Astrocyte (in vitro differentiated cells and primary cell): ENCODE data around the gene SNRPD3. TPM values are rescaled to one million over a fixed set of nuclear protein-coding genes. Genes with fewer than 3 reads are reported as not detected.

ENCODE experiments used
- DNase-seq: peaks from one replicate; pipeline ENCODE4 v3.0.0-alpha.2; 2010; ENCODE audit warnings: low read depth
- FAIRE-seq: peaks from 2 replicates; lab custom pipeline; 2011; peaks lifted over from hg19 to GRCh38; lab: Jason Lieb, UNC
- H2AFZ ChIP-seq: 2 replicates; pipeline ENCODE4 v1.6.0; 2012; ENCODE audit warnings: low read depth, low read length, inconsistent platforms
- H3K27ac ChIP-seq: 2 replicates; pipeline ENCODE4 v1.5.1; 2011; ENCODE audit warnings: low read depth, low read length, inconsistent platforms
- H3K27me3 ChIP-seq: 2 replicates; pipeline ENCODE4 v1.6.0; 2011; ENCODE audit warnings: low read length, inconsistent platforms; ENCODE audit not compliant: insufficient read depth
- H3K36me3 ChIP-seq: 2 replicates; pipeline ENCODE4 v1.5.1; 2011; ENCODE audit warnings: low read length, inconsistent platforms; ENCODE audit not compliant: insufficient read depth
- H3K4me1 ChIP-seq: 2 replicates; pipeline ENCODE4 v1.5.1; 2011; ENCODE audit warnings: low read length, inconsistent platforms; ENCODE audit not compliant: insufficient read depth
- H3K4me2 ChIP-seq: 2 replicates; pipeline ENCODE4 v1.6.0; 2012; ENCODE audit warnings: low read length, inconsistent platforms
- H3K4me3 ChIP-seq: 2 replicates; pipeline ENCODE4 v1.5.1; 2011; ENCODE audit warnings: low read depth, mild to moderate bottlenecking, low read length, inconsistent platforms; ENCODE audit not compliant: insufficient read depth
- H3K79me2 ChIP-seq: 2 replicates; pipeline ENCODE4 v1.6.0; 2012; ENCODE audit warnings: mild to moderate bottlenecking, low read length, inconsistent platforms; ENCODE audit not compliant: insufficient read depth
- H3K9ac ChIP-seq: 2 replicates; pipeline ENCODE4 v1.6.0; 2012; ENCODE audit warnings: mild to moderate bottlenecking, low read length, inconsistent platforms
- H3K9me3 ChIP-seq: 2 replicates; pipeline ENCODE4 v1.5.1; 2012; ENCODE audit warnings: low read depth, mild to moderate bottlenecking, low read length, inconsistent platforms; ENCODE audit not compliant: insufficient read depth
- H4K20me1 ChIP-seq: 2 replicates; pipeline ENCODE4 v1.6.0; 2012; ENCODE audit warnings: low read length, inconsistent platforms; ENCODE audit not compliant: insufficient read depth
- H3K27ac Mint-ChIP-seq: one replicate; pipeline ENCODE4 v1.8.0; 2021; ENCODE audit warnings: mild to moderate bottlenecking, mixed read lengths; ENCODE audit not compliant: unreplicated experiment
- H3K27me3 Mint-ChIP-seq: one replicate; pipeline ENCODE4 v1.8.0; 2021; ENCODE audit warnings: low read depth, mixed read lengths; ENCODE audit not compliant: unreplicated experiment
- H3K36me3 Mint-ChIP-seq: one replicate; pipeline ENCODE4 v1.8.0; 2021; ENCODE audit warnings: low read depth, mixed read lengths; ENCODE audit not compliant: unreplicated experiment
- H3K4me1 Mint-ChIP-seq: one replicate; pipeline ENCODE4 v1.8.0; 2021; ENCODE audit warnings: low read depth, mixed read lengths; ENCODE audit not compliant: unreplicated experiment
- H3K4me3 Mint-ChIP-seq: one replicate; pipeline ENCODE4 v1.8.0; 2021; ENCODE audit warnings: mild to moderate bottlenecking, moderate library complexity, mixed read lengths; ENCODE audit not compliant: unreplicated experiment
- H3K9me3 Mint-ChIP-seq: one replicate; pipeline ENCODE4 v1.8.0; 2021; ENCODE audit warnings: mild to moderate bottlenecking, mixed read lengths; ENCODE audit not compliant: unreplicated experiment
- EZH2 ChIP-seq: IDR thresholded peaks from 2 replicates; pipeline ENCODE4 v1.6.1; 2012; ENCODE audit warnings: mild to moderate bottlenecking, low read length, inconsistent platforms; ENCODE audit not compliant: insufficient read depth
- total RNA-seq: library from RNA; stranded (reverse); gene quantifications from 2 replicates; pipeline ENCODE4 v1.2.1, GENCODE V29; 2021
- TF ChIP-seq, protein P1 (sequence below): IDR thresholded peaks from 2 replicates; pipeline ENCODE4 v1.5.1; 2011; ENCODE audit warnings: low read depth, mild to moderate bottlenecking, inconsistent platforms, low read length, moderate library complexity; ENCODE audit not compliant: insufficient read depth

Gene SNRPD3
- total RNA-seq, 1 donor from 2014 or later, result 97.3 TPM

DNA sequence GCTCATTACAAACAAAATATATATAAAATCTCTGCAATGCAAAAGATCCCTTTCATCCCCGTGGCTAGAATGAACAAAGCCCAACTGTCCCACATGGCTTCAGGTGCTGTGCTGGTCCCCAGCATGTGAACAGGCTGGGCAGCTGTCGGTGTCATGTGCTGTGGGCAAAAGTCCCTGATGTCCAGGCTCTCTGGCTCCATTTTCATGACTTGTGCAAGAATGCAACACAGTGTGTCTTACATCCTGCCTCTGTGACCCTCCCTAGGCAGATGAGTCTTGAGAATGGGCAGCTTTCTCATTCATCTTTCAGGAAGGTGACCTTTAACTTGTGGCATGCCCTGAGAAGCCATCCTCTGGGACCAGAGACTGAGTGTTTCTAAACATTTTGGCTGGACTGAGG lies 15.3 kb upstream of the SNRPD3 start:
- no peak overlapping the region for H3K4me3 Mint-ChIP-seq
- peaks cover 15% of the 10 kb centered on the region for H3K36me3 Mint-ChIP-seq
- H3K4me1 ChIP-seq, result peaks cover 7% of the 10 kb centered on the region
- TF ChIP-seq EZH2, result no peak
- TF ChIP-seq, protein P1, sequence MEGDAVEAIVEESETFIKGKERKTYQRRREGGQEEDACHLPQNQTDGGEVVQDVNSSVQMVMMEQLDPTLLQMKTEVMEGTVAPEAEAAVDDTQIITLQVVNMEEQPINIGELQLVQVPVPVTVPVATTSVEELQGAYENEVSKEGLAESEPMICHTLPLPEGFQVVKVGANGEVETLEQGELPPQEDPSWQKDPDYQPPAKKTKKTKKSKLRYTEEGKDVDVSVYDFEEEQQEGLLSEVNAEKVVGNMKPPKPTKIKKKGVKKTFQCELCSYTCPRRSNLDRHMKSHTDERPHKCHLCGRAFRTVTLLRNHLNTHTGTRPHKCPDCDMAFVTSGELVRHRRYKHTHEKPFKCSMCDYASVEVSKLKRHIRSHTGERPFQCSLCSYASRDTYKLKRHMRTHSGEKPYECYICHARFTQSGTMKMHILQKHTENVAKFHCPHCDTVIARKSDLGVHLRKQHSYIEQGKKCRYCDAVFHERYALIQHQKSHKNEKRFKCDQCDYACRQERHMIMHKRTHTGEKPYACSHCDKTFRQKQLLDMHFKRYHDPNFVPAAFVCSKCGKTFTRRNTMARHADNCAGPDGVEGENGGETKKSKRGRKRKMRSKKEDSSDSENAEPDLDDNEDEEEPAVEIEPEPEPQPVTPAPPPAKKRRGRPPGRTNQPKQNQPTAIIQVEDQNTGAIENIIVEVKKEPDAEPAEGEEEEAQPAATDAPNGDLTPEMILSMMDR, result no peak
- H3K27me3 ChIP-seq, result no peaks in the 10 kb centered on the region
- H3K9me3 ChIP-seq, result no peaks in the 10 kb centered on the region
- no peak overlapping the region for H3K4me3 ChIP-seq
- H3K79me2 ChIP-seq, result no peaks in the 10 kb centered on the region
- H4K20me1 ChIP-seq, result peaks cover 26% of the 10 kb centered on the region
- H3K9ac ChIP-seq, result no peak overlapping the region
- H3K27me3 Mint-ChIP-seq, result peaks cover 2% of the 10 kb centered on the region
- FAIRE-seq (no peak), DNase-seq (no peak)
- H3K36me3 ChIP-seq, result peaks cover 9% of the 10 kb centered on the region
- no peak overlapping the region for H3K4me2 ChIP-seq
- H3K9me3 Mint-ChIP-seq, result no peaks in the 10 kb centered on the region
- no peak overlapping the region for H3K27ac Mint-ChIP-seq
- H2AFZ ChIP-seq, result no peak overlapping the region
- peaks cover 2% of the 10 kb centered on the region for H3K4me1 Mint-ChIP-seq
- H3K27ac ChIP-seq, result no peak overlapping the region

DNA sequence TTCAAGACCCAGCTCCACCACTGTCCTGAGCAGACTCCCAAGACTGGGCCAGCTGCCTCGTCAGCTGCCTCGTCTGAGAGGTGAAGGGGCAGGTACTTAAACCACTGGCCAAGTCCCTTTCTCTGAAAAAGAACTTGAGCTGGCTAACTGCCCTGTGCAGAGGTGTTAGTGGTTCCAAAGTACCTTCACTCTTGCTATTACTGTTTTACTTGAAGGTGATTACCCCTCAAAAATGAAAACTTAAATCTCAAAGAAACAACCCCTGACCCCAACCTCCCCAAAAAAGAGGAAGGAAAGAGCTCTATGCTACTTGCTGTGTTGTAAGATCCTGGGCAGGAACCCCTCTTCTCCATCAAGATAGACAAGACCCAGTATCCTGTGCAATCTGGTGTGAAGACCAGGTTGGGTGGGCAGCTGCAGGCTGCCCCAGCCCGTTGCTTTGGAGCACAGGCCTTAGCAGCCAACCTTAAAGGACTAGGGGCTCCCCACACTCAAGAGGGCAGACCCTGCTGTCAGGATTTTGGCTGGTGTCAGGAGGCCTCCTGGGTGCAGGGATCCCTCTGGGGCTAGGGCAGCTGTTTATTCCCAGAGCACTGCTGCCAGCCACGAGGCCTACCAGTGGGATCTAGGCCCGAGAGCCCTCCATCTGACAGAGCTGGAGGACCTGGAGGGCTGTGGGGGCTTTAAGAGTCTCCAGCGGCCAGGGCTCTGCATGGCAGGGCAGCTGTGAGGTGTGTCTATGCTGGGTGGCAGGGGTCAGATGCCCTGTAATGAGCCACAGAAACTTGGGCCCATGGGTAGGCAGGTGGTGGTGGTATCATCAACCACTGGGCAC lies 13.9 kb upstream of the SNRPD3 start:
- Mint-ChIP-seq H3K9me3 (no peaks in the 10 kb centered on the region), H3K36me3 (peaks cover 18% of the 10 kb centered on the region), H3K4me1 (peaks cover 2% of the 10 kb centered on the region), H3K27ac (no peak overlapping the region), H3K27me3 (no peaks in the 10 kb centered on the region), H3K4me3 (no peak overlapping the region)
- Histone ChIP-seq H3K27ac (no peak overlapping the region), H2AFZ (no peak overlapping the region), H3K36me3 (peaks cover 13% of the 10 kb centered on the region), H3K4me1 (peaks cover 7% of the 10 kb centered on the region), H3K79me2 (no peaks in the 10 kb centered on the region), H4K20me1 (peaks cover 34% of the 10 kb centered on the region), H3K4me3 (no peak overlapping the region), H3K4me2 (no peak overlapping the region), H3K9ac (no peak overlapping the region), H3K27me3 (no peaks in the 10 kb centered on the region), H3K9me3 (no peaks in the 10 kb centered on the region)
- TF ChIP-seq, protein P1, result no peak
- no peak for TF ChIP-seq EZH2
- DNase-seq (no peak), FAIRE-seq (no peak)

DNA sequence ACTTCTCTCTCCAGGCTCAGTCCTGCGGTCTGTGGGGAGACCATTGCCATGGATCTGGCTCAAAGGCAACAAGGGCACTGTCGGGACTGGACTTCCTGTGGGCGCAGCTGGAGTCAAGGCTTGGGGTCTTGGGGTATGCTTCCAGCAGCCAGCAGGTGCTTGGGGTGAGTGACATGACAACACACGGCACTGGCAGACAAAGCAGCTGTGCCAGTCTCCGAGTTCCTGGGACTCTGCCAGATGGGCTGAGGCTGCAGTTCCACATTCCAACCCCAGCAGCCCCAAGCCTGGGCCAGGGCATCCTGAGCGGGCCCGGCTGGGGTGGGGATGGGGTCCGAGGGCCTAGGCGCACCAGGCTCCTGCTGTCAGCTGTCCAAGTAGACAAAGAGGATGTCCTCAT lies 13.2 kb upstream of the SNRPD3 start:
- Histone ChIP-seq H3K4me1 (peaks cover 7% of the 10 kb centered on the region), H2AFZ (no peak overlapping the region), H3K9ac (no peak overlapping the region), H4K20me1 (peaks cover 36% of the 10 kb centered on the region), H3K27ac (no peak overlapping the region), H3K27me3 (no peaks in the 10 kb centered on the region), H3K4me3 (no peak overlapping the region), H3K4me2 (no peak overlapping the region), H3K9me3 (no peaks in the 10 kb centered on the region), H3K79me2 (no peaks in the 10 kb centered on the region), H3K36me3 (peaks cover 17% of the 10 kb centered on the region)
- no peaks in the 10 kb centered on the region for H3K9me3 Mint-ChIP-seq
- H3K27me3 Mint-ChIP-seq, result no peaks in the 10 kb centered on the region
- peaks cover 2% of the 10 kb centered on the region for H3K4me1 Mint-ChIP-seq
- H3K36me3 Mint-ChIP-seq, result peaks cover 23% of the 10 kb centered on the region
- H3K27ac Mint-ChIP-seq, result no peak overlapping the region
- DNase-seq (no peak), FAIRE-seq (no peak)
- no peak overlapping the region for H3K4me3 Mint-ChIP-seq
- TF ChIP-seq, protein P1, result no peak
- no peak for TF ChIP-seq EZH2
